GM19035 (cell line): Measurements from ENCODE around the gene ACOX2.

Source experiments
- ATAC-seq: cut with Tn5 transposase; IDR thresholded peaks from one replicate; pipeline ENCODE4 v1.9.1; 2021; ENCODE audit not compliant: unreplicated experiment

ACOX2 gene

GRCh38 chr3:58474967-58475578 lies 61.9 kb downstream of the ACOX2 start:
- ATAC-seq, result no peak

- ATAC-seq, result no peak
Observed at GRCh38 chr3:58474348-58474911, 62.6 kb downstream of the ACOX2 start.

GRCh38 chr3:58473275-58473674 lies 63.7 kb downstream of the ACOX2 start:
- ATAC-seq, result no peak

GRCh38 chr3:58471025-58471887 lies 65.7 kb downstream of the ACOX2 start:
- no peak for ATAC-seq

GRCh38 chr3:58470363-58471024 lies 66.5 kb downstream of the ACOX2 start:
- no peak for ATAC-seq

GRCh38 chr3:58469096-58469495 lies 67.9 kb downstream of the ACOX2 start:
- ATAC-seq, result no peak

GRCh38 chr3:58466899-58467563 lies 70.0 kb downstream of the ACOX2 start:
- no peak for ATAC-seq

GRCh38 chr3:58464866-58465265 lies 72.1 kb downstream of the ACOX2 start:
- ATAC-seq, result no peak

- ATAC-seq, result no peak
Observed at GRCh38 chr3:58463942-58464271, 73.1 kb downstream of the ACOX2 start.

GRCh38 chr3:58463181-58463941 lies 73.6 kb downstream of the ACOX2 start:
- ATAC-seq, result peak; percentile 79

GRCh38 chr3:58462829-58463180 lies 74.2 kb downstream of the ACOX2 start:
- ATAC-seq, result no peak

GRCh38 chr3:58459160-58459559 lies 77.8 kb downstream of the ACOX2 start:
- no peak for ATAC-seq
